WERI-Rb-1 (cell line): ENCODE data around the gene NAXD.

Experiments
- DNase-seq: peaks from one replicate; pipeline ENCODE4 v3.0.0-alpha.2; 2020
- H3K27ac ChIP-seq: fragments of 250-450 bp; sonication (Bioruptor Pico); 2 replicates; pipeline ENCODE4 v1.5.1; 2020; ENCODE audit warnings: mild to moderate bottlenecking, moderate library complexity
- H3K27me3 ChIP-seq: fragments of 250-450 bp; sonication (Bioruptor Pico); 2 replicates; pipeline ENCODE4 v1.5.1; 2021; ENCODE audit warnings: mild to moderate bottlenecking, low read depth, moderate library complexity; ENCODE audit not compliant: insufficient read depth, severe bottlenecking
- H3K36me3 ChIP-seq: fragments of 250-450 bp; sonication (Bioruptor Pico); 2 replicates; pipeline ENCODE4 v1.5.1; 2020; ENCODE audit warnings: mild to moderate bottlenecking, moderate library complexity
- H3K4me3 ChIP-seq: 2 replicates; pipeline ENCODE4 v1.5.1; 2011; ENCODE audit warnings: low read depth, mild to moderate bottlenecking, control low read depth, low read length
- H3K9me3 ChIP-seq: fragments of 250-450 bp; sonication (Bioruptor Pico); 2 replicates; pipeline ENCODE4 v1.5.1; 2021; ENCODE audit warnings: mild to moderate bottlenecking, moderate library complexity; ENCODE audit not compliant: severe bottlenecking
- CTCF ChIP-seq: IDR thresholded peaks from 2 replicates; pipeline ENCODE4 v1.5.1; 2011; ENCODE audit warnings: low read depth, mild to moderate bottlenecking, control low read depth, inconsistent platforms, low read length

NAXD gene

GRCh38 chr13:110649551-110649950 is 34.2 kb downstream of the NAXD start:
- Histone ChIP-seq H3K27me3 (no peaks in the 10 kb centered on the region), H3K9me3 (no peaks in the 10 kb centered on the region), H3K4me3 (no peak overlapping the region), H3K27ac (no peak overlapping the region), H3K36me3 (peaks cover 85% of the 10 kb centered on the region)
- no peak for DNase-seq
- TF ChIP-seq CTCF: no peak

- H3K9me3 ChIP-seq: no peaks in the 10 kb centered on the region
Observed at GRCh38 chr13:110650436-110650835, 35.1 kb downstream of the NAXD start.

GRCh38 chr13:110651271-110651670 is 35.9 kb downstream of the NAXD start:
- DNase-seq: no peak
- H3K36me3 ChIP-seq: peaks cover 82% of the 10 kb centered on the region
- no peak overlapping the region for H3K4me3 ChIP-seq
- no peaks in the 10 kb centered on the region for H3K9me3 ChIP-seq
- no peaks in the 10 kb centered on the region for H3K27me3 ChIP-seq
- no peak for TF ChIP-seq CTCF
- no peak overlapping the region for H3K27ac ChIP-seq

More at GRCh38 chr13:110650436-110650835, 35.1 kb downstream of the NAXD start:
- H3K27me3 ChIP-seq: no peaks in the 10 kb centered on the region
- H3K27ac ChIP-seq: no peak overlapping the region
- no peak for TF ChIP-seq CTCF
- H3K36me3 ChIP-seq: peaks cover 82% of the 10 kb centered on the region
- no peak overlapping the region for H3K4me3 ChIP-seq
- no peak for DNase-seq

GRCh38 chr13:110651726-110652230 is 36.4 kb downstream of the NAXD start:
- Histone ChIP-seq H3K9me3 (no peaks in the 10 kb centered on the region), H3K27me3 (no peaks in the 10 kb centered on the region), H3K4me3 (no peak overlapping the region), H3K36me3 (peaks cover 78% of the 10 kb centered on the region), H3K27ac (no peak overlapping the region)
- no peak for DNase-seq
- no peak for TF ChIP-seq CTCF

GRCh38 chr13:110652231-110652730 is 36.9 kb downstream of the NAXD start:
- Histone ChIP-seq H3K27me3 (no peaks in the 10 kb centered on the region), H3K36me3 (peaks cover 72% of the 10 kb centered on the region), H3K27ac (no peak overlapping the region), H3K9me3 (no peaks in the 10 kb centered on the region), H3K4me3 (no peak overlapping the region)
- DNase-seq: no peak
- no peak for TF ChIP-seq CTCF

GRCh38 chr13:110652764-110653163 is 37.4 kb downstream of the NAXD start:
- Histone ChIP-seq H3K4me3 (no peak overlapping the region), H3K27me3 (no peaks in the 10 kb centered on the region), H3K9me3 (no peaks in the 10 kb centered on the region), H3K36me3 (peaks cover 68% of the 10 kb centered on the region), H3K27ac (no peak overlapping the region)
- no peak for DNase-seq
- no peak for TF ChIP-seq CTCF
